Medulla oblongata (tissue), 1 donor: Measurements from ENCODE around the gene TMEM131L.

Experiments
- DNase-seq: peaks from one replicate; pipeline ENCODE4 v3.0.0-alpha.2; 2015; ENCODE audit errors: extremely low spot score

Gene TMEM131L

DNA sequence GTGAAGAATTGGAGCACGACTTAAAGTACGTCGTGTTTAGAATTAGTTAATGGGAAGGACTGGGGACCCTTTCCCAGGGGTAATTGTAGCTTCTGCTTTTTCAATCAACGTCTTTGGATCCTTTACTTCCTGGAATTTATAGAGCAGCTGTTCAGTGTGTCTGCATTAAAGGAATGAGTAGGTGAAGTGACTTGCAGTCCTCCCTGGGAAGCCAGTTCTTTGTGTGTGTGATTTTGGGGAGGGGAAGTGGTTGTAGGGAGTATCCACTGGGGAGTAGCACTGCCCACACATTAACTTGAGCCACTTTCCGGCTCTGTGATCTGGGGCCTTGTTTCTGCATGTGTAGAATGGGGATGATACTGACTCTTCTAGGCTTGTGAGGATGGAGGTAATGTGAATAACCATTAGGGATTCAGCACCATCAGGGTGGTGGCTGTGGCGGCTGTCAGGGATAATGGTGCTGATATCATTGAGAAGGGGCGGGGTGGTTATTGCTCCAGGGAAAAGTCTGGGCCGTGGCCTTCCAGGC, 54.7 kb downstream of the TMEM131L start:
- DNase-seq: no peak

DNA sequence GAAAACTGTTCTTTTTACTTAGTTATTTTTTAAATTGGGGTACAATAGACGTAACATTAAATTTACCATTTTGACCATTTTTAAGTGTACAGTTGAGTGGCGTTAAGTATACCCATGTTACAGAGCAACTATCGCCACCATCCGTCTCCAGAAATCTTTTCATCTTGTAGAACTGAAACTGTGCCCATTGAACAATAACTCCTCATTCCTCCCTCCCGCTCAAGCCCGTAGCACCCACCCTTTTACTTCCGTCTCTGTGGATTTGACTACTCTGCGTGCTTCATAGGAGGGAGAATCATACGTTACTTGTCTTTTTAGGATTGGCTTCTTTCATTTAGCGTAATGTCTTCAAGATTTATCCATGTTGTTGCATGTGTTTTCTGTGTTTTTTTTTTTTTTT, 55.3 kb downstream of the TMEM131L start:
- DNase-seq: no peak

DNA sequence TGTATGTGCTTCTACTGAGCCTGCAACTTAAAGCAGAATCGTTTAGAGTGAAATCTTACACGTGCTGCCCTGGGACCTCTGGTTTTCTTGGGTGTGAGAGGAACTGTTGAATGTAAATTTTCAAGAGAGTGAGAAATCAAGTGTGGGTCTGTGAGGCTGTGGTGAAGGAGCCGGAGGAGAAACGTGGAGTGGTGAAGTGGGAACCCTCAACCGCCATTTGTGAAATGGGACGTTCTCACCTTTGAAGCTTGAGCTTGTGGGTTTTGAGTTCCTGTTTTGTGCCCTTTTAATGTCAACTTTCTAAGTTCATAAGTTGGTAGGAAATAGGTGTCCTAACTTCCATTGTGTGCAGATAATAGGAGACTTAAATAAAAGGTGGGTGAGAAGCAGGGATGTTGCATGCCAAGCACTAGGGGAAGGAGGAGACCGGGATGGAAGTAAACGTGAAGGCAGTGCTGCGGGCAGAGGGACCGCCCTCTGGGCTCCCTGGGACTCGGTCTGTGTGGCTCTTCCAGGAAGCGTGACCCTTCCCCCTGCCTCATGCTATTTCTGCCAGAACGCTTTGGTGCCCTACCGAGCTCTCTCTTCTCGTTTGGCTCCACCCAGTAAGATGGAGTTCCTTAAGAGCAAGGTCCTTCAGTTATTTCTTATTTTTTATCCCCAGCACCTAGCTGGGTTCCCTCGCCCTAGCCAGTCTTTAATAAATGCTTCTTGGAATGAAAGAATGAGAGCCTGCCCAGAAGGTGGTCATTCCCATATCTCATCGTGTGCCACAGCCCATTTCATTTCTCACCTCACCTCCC, 56.0 kb downstream of the TMEM131L start:
- no peak for DNase-seq

DNA sequence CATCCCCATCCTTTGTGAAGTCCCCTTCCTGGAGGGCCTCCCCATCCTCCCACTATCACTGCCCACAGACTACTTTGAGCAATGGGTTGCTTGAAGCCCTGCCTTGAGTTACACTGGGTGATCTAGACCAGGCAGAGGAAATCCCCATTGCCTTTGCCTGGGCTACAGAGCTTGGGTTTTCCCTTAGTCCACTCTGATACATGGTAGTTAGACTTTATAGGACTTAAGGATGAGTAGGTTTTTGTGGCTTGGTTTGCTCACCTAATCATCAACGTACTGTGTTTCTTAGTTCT, 56.6 kb downstream of the TMEM131L start:
- no peak for DNase-seq

DNA sequence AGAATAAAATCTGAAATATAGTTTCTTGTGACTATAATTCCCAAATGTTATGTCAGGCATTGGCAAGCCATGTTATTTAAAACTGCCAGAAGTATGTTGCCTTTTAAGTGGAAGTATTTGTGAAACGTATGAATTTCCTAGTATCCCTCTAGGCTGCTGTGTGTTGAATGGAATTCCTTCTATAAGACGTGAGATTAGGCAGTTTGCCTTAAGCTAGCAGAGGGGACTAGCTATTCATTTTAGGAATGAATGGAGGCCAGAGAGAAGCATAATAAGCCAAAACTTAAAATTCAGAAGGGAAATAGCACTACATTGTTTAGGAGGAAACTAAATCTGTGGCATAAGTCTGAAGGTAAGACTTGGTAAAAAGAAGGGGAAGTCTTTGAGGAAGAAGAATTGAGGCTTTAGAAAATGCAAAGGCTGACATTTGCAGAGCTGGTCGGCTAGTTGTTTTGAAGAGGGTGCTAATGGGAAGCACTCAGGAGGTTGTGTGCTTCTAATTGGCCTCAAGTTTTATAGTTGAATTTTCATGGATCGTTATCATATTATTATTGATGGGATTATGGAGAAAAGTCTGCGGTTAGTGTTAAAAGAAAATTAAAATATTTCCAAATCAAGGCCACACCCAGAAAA, 57.1 kb downstream of the TMEM131L start:
- no peak for DNase-seq

DNA sequence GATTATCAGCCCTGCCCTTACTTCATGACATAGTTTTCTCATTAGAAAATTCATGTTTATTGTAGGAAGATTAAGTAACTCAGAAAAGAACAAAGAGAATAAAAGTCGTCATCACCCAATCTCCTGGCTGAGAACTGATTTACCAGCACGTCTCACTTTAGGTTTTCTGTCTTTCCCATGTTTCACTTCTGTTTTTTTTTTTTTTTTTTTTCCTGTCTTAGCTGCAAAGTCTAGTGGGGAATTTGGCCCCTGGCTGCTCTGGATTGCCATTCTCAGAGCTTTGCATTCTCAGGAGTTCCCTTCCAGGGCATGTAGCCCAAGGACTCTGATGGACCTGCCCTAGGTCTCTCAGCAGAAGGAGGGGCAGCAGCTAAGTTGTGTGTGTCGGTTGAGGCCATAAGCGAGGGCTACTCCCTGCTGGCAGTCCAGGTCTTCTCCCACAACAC, 57.8 kb downstream of the TMEM131L start:
- no peak for DNase-seq

DNA sequence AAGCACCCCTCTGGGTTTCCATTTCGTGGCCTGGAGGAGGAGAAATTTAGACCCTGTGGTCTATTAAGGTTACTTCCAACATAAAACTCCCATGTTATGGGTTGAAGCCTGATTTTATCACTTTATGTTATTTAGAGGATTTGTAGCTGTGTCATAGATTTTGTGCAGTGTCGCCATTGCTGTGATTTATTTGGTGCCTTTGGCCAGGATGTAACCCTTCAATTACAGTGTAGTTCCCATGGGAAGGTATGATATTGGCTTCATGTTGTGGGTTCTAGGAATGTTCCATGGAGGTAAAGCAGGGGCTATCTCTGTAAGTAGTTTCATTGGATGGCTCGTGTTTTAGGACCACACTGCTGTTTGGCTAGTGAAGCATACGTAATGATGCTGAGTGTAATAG, 58.5 kb downstream of the TMEM131L start:
- no peak for DNase-seq

DNA sequence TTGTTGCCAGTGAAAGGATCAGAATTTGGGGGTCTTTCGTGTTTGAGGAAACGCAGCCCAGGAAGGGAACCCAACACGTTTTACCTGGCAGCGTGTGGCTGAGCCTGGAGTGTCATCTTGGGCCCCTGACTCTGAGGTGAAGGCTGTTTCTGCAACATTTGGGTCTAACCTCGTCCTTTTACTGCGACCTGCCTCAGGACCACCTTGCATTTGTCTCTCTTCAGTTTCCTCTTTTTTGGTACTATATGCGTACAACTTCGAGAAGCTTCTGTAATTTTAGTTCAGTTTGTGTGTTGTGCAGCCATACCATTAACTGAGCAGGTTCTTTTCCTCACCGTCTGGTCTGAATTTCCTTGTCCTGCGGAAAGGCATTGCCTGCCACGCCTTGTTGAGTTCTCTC, 61.5 kb downstream of the TMEM131L start:
- DNase-seq: no peak

DNA sequence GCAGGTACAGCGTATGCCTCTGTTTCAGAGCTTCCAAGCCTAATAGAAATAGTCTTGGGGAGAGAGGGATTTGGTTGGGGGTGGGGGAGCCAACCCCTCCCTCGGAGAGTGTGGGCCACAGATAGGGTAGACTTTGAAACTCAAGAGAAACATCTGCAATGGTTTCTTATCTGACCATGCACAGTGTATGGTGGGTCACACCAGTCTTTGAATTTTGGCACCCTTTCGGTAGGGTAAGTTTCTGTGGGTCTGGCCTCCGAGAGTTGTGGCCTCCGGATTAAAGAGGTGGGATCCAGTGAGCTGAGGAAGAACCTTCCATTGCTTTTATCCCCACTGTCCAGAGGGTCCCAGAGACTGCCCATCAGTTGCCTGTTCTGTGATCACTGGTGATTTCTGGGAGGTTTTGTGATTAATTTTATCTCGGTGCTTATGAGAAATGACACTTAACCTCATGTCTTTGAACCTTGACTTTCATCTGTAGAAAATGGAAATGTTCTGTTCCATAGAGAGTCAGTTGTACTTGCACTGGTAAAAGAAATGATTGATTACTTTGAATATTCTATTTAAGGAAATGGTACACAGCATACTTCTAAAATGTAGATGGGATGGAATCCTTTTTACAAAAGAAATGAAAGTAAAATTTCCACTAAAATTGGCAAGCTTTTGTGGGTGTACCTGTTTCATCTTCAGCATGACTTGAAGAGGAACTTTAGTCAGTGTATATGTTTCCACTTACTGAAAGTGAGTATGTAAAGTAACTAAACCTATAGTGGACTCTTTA, 62.7 kb downstream of the TMEM131L start:
- DNase-seq: no peak

DNA sequence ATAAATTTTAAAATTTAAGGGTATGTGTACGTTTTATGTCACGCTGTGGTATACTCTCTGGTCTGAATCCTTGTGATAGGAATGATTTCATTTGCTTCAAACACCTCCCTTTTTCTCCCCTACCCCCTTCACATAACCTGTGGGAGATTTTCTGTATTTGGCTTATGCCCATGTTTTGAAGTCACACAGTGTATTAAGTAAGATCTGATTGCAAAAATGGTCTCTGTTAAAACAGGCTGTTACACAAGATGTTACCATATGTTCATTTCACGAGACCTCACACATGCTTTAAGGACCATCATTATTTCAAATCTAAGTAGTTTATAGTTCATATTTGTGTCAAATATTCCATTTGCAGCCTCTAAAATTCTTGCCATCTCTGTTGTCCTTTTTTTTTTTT, 63.5 kb downstream of the TMEM131L start:
- no peak for DNase-seq

DNA sequence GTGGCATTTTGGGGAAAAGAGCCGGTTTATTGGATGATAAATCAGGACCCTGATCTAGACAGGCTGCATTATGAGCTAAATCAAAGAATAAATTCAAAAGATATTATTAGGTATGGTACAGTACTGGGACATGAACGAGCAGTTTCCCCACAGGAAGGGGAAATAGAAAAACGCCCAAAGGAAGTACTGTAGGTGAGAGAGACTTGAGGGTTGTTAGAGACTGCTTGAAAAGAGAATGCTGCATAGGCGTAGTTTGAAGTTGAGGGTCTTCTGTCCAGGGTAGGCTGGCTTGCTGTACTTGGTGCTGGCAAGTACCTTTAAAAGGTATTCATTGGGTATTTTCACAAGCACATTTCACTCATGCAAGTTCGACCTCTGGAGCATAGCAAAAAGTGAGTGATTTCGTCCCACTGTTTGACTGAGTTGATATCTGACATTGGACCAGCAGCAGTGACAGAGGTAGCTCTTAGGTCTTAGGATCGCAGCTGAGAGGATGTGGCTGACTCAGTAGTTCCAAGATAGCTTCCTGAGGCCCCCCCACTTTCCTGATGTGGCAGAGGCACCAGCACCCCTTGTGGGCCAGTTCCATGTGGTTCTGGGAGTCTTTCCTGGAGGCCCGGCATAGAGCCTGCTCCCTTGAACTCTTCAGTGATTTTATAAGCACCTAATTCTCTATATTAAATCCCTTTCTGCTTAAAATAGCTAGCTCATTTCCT, 64.3 kb downstream of the TMEM131L start:
- DNase-seq: no peak

DNA sequence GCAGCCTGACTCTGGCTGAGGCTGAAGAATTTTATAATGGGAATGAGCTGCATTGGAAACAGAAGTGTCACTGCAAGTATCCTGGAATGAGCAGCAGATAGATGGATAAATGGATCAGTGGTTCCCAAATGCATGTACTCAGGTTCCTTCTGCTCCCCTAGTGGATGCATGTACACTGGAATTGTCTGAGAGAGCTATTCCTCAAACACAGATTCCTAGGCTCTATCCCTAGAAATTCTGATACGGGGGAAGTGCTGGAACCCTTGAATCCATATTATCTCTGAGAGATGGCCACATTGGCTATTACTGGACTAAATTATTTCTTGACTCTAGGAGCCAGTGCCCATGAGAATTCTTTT, 64.8 kb downstream of the TMEM131L start:
- no peak for DNase-seq

DNA sequence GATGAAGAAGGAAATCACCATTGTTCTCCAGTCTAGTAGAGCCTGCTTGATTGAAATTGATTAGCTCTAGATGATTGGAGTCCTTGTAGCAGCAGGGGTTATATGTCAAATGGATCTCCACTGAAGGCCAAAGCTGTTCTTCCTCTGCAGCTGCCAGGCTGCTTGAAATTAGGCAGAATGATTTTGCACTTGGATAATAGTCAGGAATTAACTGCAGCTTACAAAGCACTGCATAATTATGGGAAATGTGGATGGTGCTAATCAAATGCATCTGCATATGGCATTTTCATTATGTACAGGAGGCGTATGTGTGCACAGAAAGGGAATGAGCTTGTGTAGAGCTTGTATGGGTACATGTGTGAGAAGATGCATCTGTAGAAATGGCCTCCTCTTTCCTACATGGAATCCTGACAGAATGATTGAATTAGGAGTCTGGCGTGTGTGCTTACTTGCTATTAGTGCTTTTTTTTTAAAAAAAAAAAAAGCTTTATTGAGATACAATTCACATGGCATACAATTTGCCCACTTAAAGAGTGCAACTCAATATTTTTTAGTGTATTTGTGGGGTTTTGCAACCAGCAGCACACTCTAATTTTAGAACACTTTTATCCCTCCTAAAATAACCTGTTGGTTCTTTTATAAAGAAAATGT, 65.9 kb downstream of the TMEM131L start:
- DNase-seq: no peak

DNA sequence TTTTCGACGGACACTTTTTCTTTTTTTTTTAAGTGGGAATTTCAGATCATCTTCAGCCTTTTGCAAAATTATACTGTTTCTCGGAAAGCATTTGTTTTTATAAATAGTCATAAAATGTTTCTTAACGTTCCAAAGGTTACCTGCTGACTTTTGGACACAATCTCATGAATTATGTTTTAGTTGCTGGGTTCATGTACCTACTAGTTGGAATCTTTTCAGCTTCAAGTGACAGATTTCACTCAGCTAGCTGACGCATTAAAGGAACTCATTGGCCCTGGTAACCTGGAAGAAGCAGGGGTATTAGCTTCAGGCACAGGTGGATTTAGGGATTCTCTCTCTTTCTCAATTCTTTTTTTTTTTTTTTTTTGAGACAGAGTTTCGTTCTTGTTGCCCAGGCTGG, 66.5 kb downstream of the TMEM131L start:
- no peak for DNase-seq

DNA sequence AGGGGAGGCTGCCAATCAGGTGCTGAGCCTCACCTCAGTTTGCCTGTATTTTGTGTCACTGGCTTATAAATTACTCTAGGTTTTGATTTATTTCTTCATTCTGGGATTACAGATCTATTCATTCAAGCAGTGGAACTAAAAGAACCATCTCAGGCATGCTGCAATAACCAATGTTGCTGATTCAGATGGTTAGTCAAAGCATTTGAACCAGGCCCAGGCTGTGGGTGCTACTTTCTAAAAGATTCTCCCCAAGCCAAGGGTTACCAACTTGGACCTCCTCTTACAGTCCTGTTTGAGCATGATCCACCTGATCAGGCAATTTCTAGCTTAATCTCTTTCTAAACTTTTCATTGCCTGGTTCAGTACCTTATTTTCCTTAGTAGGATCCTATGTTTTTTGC, 67.2 kb downstream of the TMEM131L start:
- DNase-seq: no peak

DNA sequence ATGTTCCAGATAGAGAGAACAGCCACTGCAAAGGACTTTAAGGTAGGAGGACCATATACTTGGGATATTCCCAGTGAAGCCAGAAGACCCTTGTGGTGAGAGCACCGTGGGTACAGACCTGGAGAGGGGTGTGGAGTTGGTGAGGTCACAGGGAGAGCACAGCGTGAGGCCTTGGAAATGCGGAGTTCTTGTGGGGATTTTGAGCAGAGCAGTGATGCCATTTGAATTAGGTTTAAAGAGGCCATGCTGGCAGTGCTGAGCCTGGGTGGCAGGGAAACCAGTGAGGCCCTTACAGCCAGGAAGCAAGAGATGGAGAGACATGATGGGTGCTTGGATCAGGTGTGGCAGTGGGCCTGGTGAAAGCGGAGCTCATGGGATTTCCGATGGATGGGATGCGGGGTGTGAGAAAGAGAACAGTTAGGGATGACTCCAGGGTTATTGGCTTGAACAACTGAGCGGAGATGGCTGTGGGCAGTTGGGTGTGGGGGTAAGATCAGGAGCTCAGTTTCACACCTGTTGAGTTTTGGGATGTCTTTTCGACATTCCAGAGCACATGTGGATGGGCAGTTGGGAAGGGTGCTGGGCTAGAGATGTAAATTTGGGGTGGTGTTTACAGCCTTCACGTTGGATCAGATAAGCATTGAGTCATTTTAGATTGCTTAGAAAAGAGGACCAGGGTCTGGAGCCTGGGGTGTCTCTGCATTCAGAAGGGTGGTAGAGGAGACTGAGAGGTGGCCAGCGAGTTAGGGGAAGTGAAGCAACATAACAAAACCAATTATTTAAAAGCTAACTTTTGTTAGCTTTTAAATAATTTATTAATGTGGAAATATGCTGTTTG, 68.9 kb downstream of the TMEM131L start:
- DNase-seq: no peak

DNA sequence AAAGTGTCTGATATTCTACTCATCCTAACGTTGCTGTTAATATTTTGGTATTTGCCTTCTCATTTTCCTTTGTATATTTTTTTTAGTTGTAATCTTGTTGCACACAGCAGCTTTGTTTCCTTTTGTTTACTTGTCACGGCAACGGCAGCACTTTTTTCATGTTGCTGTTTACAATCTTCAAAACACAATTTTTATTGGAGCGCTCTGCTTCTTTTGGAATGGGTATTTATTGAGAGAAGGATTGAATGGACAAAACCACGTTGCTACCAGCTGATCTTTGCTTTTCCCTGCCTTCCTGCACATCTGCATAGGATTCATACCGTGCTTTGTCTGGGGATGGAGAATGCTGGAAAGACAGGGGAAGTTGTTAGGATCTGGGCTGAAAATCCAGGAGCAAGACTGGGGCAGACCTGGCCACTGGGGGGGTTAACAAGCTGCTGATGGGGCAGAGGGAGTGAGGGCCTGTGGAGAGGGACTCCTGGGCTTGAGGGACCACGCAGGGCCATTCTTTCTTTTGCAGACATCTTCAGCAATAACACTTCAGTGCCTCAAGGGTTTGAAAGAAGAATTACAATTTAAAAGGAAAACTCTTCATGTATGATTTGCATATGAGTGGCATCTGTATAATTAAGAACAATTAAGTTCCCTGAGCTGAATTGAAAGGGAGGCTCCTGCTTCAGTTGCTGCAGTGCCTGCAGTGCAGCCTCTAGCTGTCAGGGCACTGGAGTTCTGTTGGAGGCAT, 69.8 kb downstream of the TMEM131L start:
- no peak for DNase-seq

DNA sequence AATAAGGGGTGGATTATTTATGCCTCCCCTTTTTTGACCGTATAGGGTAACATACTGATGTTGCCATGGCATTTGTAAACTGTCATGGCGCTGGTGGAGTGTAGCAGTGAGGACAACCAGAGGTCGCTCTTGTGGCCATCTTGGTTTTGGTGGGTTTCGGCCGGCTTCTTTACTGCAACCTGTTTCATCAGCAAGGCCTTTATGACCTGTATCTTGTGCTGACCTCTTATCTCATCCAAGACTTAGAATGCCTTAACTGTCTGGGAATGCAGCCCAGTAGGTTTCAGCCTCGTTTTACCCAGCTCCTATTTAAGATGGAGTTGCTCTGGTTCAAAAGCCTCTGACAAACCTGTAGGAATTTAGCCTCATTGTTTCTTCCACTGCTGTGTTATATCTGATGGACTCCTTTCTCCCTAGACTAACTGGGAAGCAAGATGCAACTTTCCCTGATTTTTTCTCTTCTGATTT, 71.4 kb downstream of the TMEM131L start:
- no peak for DNase-seq

DNA sequence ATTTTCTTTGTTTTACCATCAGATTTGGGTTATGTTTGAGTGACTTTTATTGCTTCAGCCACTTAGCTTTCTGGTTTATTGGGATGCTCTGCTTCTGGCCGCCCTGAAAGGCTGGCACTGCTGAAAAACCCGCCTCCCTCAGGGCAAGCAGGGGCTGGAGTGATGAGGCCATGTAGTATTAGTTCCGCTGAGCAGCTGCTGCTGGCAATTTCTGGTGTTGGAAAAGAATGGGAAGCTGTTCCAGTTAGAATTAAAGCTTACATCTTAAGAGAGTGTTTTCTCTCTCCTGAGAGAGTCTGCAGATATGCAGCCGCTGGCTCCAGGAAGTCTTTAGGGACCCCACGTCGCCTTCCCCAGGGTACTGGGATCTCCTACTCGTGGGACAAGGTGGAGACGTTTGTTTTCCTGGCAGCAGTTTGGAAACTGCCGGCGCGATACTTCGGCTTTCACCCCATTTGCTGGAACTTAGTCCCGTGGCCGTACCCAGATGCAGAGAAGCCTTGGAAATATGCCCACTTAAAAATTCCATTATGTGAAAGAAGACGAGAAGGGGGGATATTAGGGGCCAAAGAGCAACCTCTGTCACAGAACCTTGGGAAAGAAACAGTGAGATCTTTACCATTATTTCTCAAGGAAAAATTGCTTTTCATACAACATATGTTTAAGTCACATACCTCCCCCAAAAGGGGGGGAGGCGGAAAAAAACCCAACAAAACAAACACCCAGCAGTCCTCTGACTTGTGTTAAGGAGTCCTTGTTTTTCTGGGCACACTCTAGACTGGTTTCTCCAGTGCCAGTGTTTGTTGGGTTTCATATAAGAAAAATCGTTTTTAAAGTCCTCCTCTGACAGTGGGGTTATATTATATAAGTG, 72.6 kb downstream of the TMEM131L start:
- DNase-seq: peak; percentile 39
